Ovary (tissue), 9 donors: Measurements from ENCODE around the gene TEP1. TPM values are rescaled to one million over a fixed set of nuclear protein-coding genes. Genes with fewer than 3 reads are reported as not detected.
"Not testable (repeated sequence)": the region's sequence is repeated elsewhere in the genome, so short reads cannot be mapped to it uniquely, and the experiment has no call there.

Source experiments
- DNase-seq, 5 donors: peaks; one replicate each; pipeline ENCODE4 v3.0.0-alpha.2; 2019 to 2020
- H3K27ac ChIP-seq, 2 donors: fragments of 200-600 bp; one replicate each; pipeline versions ENCODE4 v1.5.1 to v1.8.0; 2019 to 2022
- H3K27me3 ChIP-seq: fragments of 200-600 bp; one replicate; pipeline ENCODE4 v1.8.0; 2022
- H3K36me3 ChIP-seq: fragments of 200-600 bp; sonication (generic); one replicate; pipeline ENCODE4 v1.5.1; 2019
- H3K4me1 ChIP-seq: one replicate; pipeline ENCODE4 v1.8.1; 2013; ENCODE audit warnings: mild to moderate bottlenecking, moderate library complexity; ENCODE audit not compliant: insufficient read depth
- H3K4me3 ChIP-seq: fragments of 200-600 bp; sonication (generic); one replicate; pipeline ENCODE4 v1.5.1; 2017
- H3K9me3 ChIP-seq, 2 donors: fragments of 200-600 bp in 1 of 2; sonication (generic) in 1 of 2; one replicate each; pipeline versions ENCODE4 v1.5.1 to v1.8.1; 2013 to 2019; ENCODE audit warnings: mild to moderate bottlenecking in 1 of 2, moderate library complexity in 1 of 2
- EP300 ChIP-seq: sonication (generic); formaldehyde crosslinking; IDR thresholded peaks from one replicate; pipeline ENCODE4 v1.6.1; 2017; ENCODE audit warnings: antibody characterized with exemption
- POLR2A ChIP-seq: fragments of 450-650 bp; IDR thresholded peaks from one replicate; pipeline ENCODE4 v1.6.1; 2017; ENCODE audit warnings: antibody characterized with exemption, mild to moderate bottlenecking, moderate library complexity
- WGBS, 3 donors: extraction: QIAGEN DNeasy Blood & Tissue Kit in 1 of 3; methylation state at CpG; one replicate each; pipeline versions ENCODE4 v1.1.5 to v1.1.7; 2013 to 2017; 5-methylcytosine and 5-hydroxymethylcytosine counted together
- intact Hi-C, 4 donors: fragments of 100-400 bp; cut with DNase I; formaldehyde crosslinking; loops; one replicate each; pipeline versions ENCODE4 v1.11.0 to v1.15.1; 2022 to 2023
- polyA plus RNA-seq, 2 donors: library from polyadenylated mRNA; stranded (reverse); fragments of 200-250 nt in 1 of 2; fragments of 350-450 nt in 1 of 2; fragmentation: Illumina TruSeq in 1 of 2; extraction: RNeasy Lipid Tissue Mini Kit (QIAGEN cat#74804) in 1 of 2; gene quantifications; one replicate each; pipeline ENCODE4 v1.2.3, GENCODE V29; 2013 to 2014
- total RNA-seq, 7 donors: library from RNA; depleted of rRNA in 2 of 7; stranded (reverse); fragments of >200 nt in 2 of 7; fragmentation: NEBNext Ultra II Directional in 3 of 7; extraction: Animal tissue kit (Norgen Biotek cat#: 25700) in 3 of 7; gene quantifications; one replicate each; pipeline versions ENCODE4 v1.1.0 to v1.2.4, GENCODE V29; 2016 to 2023
- TF ChIP-seq, protein P1 (sequence below), 3 donors: fragments of 450-650 bp in 2 of 3; fragments of 200-600 bp in 1 of 3; IDR thresholded peaks; one replicate each; pipeline versions ENCODE4 v1.5.1 to v1.8.0; 2016 to 2022; ENCODE audit warnings: antibody characterized with exemption in 3 of 3, mild to moderate bottlenecking in 1 of 3
- donor health status: DM: no; HTN: no; CAD: no; lungs with moderate emphysema.
- donor health status: DM: no; HTN: no; CAD: no.
- donor health status: Bipolar disorder and iron deficiency.
- donor health status: DM: yes; HTN: yes; CAD: no.
- donor health status: DM: no; HTN: no; CAD: no.
- donor health status: DM: yes; HTN: yes; CAD: no.

TEP1 gene
- total and polyA plus RNA-seq, 9 donors, result 8.2 to 29.1 (median 18.2) TPM

DNA sequence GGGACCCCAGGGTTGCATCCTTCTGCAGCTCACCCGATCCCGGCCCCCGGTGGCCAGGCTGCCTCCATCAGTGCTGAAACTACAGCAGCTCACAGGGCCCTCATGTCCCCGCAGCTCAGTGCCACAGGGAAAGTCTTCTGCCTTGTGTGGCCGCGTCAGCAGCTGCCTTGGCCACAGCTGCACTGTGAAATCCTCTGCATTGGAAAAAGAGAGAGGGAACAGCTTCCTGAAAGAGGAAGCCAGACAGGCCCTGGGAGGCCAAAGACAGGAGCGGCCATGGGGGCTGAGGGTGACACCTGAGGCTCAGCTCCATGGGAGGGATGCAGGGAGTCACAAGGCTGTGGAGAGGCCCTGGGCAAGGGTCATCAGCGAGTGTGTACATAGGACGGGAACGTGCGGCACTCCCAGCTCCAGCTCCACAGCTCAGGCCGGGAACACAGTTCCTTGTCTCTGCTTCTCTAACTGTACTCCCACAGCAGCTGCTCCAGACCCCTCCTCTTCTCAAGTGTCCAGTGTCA, 37.2 kb downstream of the TEP1 start:
- WGBS, 3 donors, result 89 to 92% (median 90%) methylated on average over 12 of the region's 12 CpGs
- Histone ChIP-seq H3K27ac (no peak overlapping the region), H3K27me3 (no peaks in the 10 kb centered on the region)

DNA sequence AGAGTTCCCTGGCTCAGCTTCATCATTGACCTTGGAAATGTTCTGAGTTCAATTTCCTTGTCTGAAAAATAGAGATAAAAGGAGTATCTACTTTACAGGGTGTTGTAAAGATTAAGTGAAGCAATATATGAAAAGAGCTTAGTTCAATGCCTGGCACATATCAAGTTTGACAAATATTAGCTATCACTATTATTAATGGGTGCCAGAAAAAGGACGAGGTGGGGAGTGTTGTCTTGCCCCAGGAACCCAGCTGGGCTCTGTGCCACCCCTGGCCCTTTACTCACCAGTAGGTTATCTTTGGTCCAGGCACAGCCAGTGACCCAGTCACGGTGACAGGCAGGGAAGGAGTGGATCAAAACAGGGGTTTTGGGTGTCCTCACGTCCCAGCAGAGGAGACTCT, 37.8 kb downstream of the TEP1 start:
- H3K9me3 ChIP-seq, result no peaks in the 10 kb centered on the region
- TF ChIP-seq EP300 (no peak), POLR2A (no peak)
- TF ChIP-seq, protein P1, sequence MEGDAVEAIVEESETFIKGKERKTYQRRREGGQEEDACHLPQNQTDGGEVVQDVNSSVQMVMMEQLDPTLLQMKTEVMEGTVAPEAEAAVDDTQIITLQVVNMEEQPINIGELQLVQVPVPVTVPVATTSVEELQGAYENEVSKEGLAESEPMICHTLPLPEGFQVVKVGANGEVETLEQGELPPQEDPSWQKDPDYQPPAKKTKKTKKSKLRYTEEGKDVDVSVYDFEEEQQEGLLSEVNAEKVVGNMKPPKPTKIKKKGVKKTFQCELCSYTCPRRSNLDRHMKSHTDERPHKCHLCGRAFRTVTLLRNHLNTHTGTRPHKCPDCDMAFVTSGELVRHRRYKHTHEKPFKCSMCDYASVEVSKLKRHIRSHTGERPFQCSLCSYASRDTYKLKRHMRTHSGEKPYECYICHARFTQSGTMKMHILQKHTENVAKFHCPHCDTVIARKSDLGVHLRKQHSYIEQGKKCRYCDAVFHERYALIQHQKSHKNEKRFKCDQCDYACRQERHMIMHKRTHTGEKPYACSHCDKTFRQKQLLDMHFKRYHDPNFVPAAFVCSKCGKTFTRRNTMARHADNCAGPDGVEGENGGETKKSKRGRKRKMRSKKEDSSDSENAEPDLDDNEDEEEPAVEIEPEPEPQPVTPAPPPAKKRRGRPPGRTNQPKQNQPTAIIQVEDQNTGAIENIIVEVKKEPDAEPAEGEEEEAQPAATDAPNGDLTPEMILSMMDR (IDR thresholded peaks at IDR 0.05), result no peak
- no peak for DNase-seq
- 64 to 76% (median 64%) methylated on average over 3 of the region's 3 CpGs for WGBS, 3 donors
- H3K27me3 ChIP-seq, result no peaks in the 10 kb centered on the region
- no peaks in the 10 kb centered on the region for H3K36me3 ChIP-seq
- no peak overlapping the region for H3K27ac ChIP-seq
- intact Hi-C loops, result no loop called here
- no peak overlapping the region for H3K4me3 ChIP-seq
- no peaks in the 10 kb centered on the region for H3K4me1 ChIP-seq

More for the DNA sequence above, 37.2 kb downstream of the TEP1 start:
- Histone ChIP-seq H3K4me3 (no peak overlapping the region), H3K36me3 (no peaks in the 10 kb centered on the region), H3K4me1 (no peaks in the 10 kb centered on the region), H3K9me3 (no peaks in the 10 kb centered on the region)
- intact Hi-C loops, result no loop called here
- DNase-seq, result no peak
- TF ChIP-seq POLR2A, result no peak
- TF ChIP-seq, protein P1 (IDR thresholded peaks at IDR 0.05), result no peak
- no peak for TF ChIP-seq EP300

DNA sequence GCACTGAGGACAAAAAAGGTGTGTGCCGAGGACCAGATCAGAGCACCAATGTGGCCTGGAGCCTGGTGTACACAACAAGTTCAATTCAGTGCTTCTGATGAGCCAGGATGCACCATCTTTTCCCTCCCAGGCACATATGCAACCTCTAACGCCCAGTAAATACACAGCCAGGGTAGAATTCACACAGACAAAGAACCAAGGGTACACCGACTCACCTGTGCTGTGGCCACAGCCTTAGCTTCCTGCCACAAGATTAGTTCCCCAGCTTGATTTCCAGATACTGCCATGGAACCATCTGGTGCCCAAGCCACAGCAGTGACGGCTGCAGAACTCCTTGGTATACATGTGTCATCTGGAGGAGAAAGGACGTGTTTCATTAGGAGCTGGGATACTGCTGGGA, 40.5 kb downstream of the TEP1 start:
- H3K36me3 ChIP-seq, result no peaks in the 10 kb centered on the region
- no peak for DNase-seq
- 79 to 90% (median 85%) methylated on average over 5 of the region's 5 CpGs for WGBS, 3 donors
- H3K9me3 ChIP-seq, result no peaks in the 10 kb centered on the region
- TF ChIP-seq, protein P1 (IDR thresholded peaks at IDR 0.05), result no peak
- H3K4me1 ChIP-seq, result no peaks in the 10 kb centered on the region
- no peaks in the 10 kb centered on the region for H3K27me3 ChIP-seq
- H3K27ac ChIP-seq, result no peak overlapping the region
- intact Hi-C loops, result no loop called here
- H3K4me3 ChIP-seq, result no peak overlapping the region

DNA sequence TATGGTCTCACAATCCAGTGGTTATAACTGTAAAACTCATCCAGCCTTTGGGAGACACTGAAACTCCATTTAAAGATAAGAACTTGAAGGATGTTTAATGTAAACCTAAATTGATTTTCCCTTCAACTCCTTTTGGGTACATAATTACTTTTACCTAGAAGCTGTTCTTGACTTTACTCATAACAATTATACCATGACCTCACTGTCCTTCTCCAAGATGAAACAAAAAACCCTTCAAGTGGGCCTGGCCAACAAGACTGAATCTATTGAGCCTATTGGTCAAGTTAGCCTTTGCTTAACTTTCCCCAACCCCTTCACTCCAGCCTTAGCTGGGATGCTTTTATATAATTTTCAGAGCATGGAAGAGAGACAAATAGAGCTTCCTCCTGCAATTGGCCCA, 47.4 kb downstream of the TEP1 start:
- Histone ChIP-seq H3K36me3 (no peaks in the 10 kb centered on the region), H3K4me3 (no peak overlapping the region), H3K27me3 (no peaks in the 10 kb centered on the region), H3K4me1 (no peaks in the 10 kb centered on the region), H3K27ac (no peak overlapping the region), H3K9me3 (no peaks in the 10 kb centered on the region)
- intact Hi-C loops, result no loop called here
- DNase-seq, result no peak
- no peak for TF ChIP-seq EP300
- TF ChIP-seq, protein P1 (IDR thresholded peaks at IDR 0.05), result no peak

DNA sequence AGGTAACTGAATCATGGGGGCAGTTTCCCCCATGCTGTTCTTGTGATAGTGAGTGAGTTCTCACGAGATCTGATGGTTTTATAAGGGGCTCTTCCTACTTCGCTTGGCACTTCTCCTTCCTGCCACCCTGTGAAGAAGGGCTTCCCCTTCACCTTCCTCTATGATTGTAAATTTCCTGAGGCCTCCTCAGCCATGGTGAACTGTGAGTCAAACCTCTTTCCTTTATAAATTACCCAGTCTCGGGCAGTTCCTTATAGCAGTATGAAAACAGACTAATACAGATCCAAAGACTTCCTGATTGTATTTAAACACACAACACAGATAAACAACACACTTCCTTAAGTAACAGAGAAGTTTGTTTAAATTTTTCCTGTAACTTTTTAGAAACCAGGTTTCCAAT, 54.8 kb downstream of the TEP1 start:
- H3K9me3 ChIP-seq, H3K36me3 ChIP-seq, H3K27me3 ChIP-seq, H3K4me1 ChIP-seq, H3K4me3 ChIP-seq, intact Hi-C loops, DNase-seq, H3K27ac ChIP-seq: not testable (repeated sequence)
- 71 to 84% (median 74%) methylated on average over 3 of the region's 3 CpGs for WGBS, 3 donors
